GM19099 (cell line): Measurements from ENCODE around the gene KCNV2.

Experiments
- POLR2A ChIP-seq: IDR thresholded peaks from 3 replicates; pipeline ENCODE4 v1.6.1; 2011; ENCODE audit warnings: low read depth; ENCODE audit not compliant: insufficient read length; ENCODE audit errors: extremely low read depth

KCNV2 gene

GRCh38 chr9:2700909-2701550 lies 16.3 kb upstream of the KCNV2 start:
- TF ChIP-seq POLR2A, result no peak

GRCh38 chr9:2704504-2704903 lies 12.8 kb upstream of the KCNV2 start:
- no peak for TF ChIP-seq POLR2A

GRCh38 chr9:2709645-2710101 lies 7.6 kb upstream of the KCNV2 start:
- TF ChIP-seq POLR2A, result no peak

GRCh38 chr9:2711716-2712115 lies 5.6 kb upstream of the KCNV2 start:
- TF ChIP-seq POLR2A, result no peak

- TF ChIP-seq POLR2A, result no peak
These were observed 839 bp downstream of the KCNV2 start for GRCh38 chr9:2718001-2718697.

- TF ChIP-seq POLR2A, result no peak
These were observed 1.4 kb downstream of the KCNV2 start for GRCh38 chr9:2718698-2719033.

GRCh38 chr9:2720179-2720654 lies 2.9 kb downstream of the KCNV2 start:
- TF ChIP-seq POLR2A, result no peak

- TF ChIP-seq POLR2A, result no peak
These were observed 5.4 kb downstream of the KCNV2 start for GRCh38 chr9:2722715-2723114.

GRCh38 chr9:2723376-2724065 lies 6.2 kb downstream of the KCNV2 start:
- no peak for TF ChIP-seq POLR2A

- no peak for TF ChIP-seq POLR2A
These were observed 7.8 kb downstream of the KCNV2 start for GRCh38 chr9:2725126-2725525.

- no peak for TF ChIP-seq POLR2A
These were observed 8.8 kb downstream of the KCNV2 start for GRCh38 chr9:2725898-2726649.

GRCh38 chr9:2726650-2727340 lies 9.5 kb downstream of the KCNV2 start:
- TF ChIP-seq POLR2A, result no peak

GRCh38 chr9:2727374-2727773 lies 10.1 kb downstream of the KCNV2 start:
- TF ChIP-seq POLR2A, result no peak

- TF ChIP-seq POLR2A, result no peak
These were observed 10.8 kb downstream of the KCNV2 start for GRCh38 chr9:2727966-2728613.
